Erythroblast (primary cell): Measurements from ENCODE around the gene C10orf120.

Experiments used
- GATA1 ChIP-seq: IDR thresholded peaks from 2 replicates; pipeline ENCODE4 v1.6.1; 2011; ENCODE audit warnings: low read depth, mild to moderate bottlenecking, control low read depth, low read length, moderate library complexity
- POLR2A ChIP-seq: IDR thresholded peaks from 2 replicates; pipeline ENCODE4 v1.6.1; 2011; ENCODE audit warnings: mild to moderate bottlenecking, low read length

DNA sequence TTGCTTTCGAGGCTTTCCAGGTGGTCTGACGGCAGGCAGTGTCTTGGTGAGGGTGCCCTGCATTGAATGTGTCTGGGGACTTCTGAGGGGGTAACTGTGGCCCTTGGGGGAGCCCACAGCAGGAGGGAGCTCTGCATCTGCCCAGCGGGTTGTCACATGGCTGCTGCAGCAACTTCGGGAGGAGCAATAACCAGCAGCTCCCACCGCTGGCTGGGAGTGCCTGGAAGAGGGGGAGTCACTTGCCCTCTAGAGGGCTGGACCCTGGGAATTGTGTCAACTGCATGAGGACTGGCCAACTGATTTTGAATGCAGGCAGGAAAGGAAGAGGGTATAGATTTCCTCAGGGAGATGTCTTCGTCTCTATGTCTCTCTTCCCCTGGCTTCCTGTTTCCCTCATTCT is 26.4 kb downstream of the C10orf120 start:
- TF ChIP-seq POLR2A (no peak), GATA1 (no peak)
